GM12878 (cell line): ENCODE data around the gene TMPRSS3. TPM values are rescaled to one million over a fixed set of nuclear protein-coding genes. Genes with fewer than 3 reads are reported as not detected.

Experiments used
- ATAC-seq: fragments of 200-7000 bp; cut with Tn5 transposase; 3 replicates; pipeline ENCODE4 v1.9.1; 2020; ENCODE audit warnings: mild to moderate bottlenecking, moderate library complexity
- BruUV-seq: library from RNA; stranded (reverse); fragments of 400-500 nt; replicated peaks from 2 replicates; lab custom pipeline; 2021; lab: Mats Ljungman, UMichigan
- CTCF ChIA-PET: fragments of 300-600 bp; sonication (Branson Sonifier 250); formaldehyde crosslinking; extraction: SDS; loops from one replicate; lab custom pipeline; 2021; ENCODE audit warnings: inconsistent platforms; lab: Yijun Ruan, JAX
- POLR2A ChIA-PET: fragments of 350-600 bp; formaldehyde crosslinking; extraction: SDS; loops from one replicate; lab custom pipeline; 2021; ENCODE audit warnings: inconsistent platforms; lab: Charles Lee
- RAD21 ChIA-PET: fragments of 300-600 bp; sonication (Branson Sonifier 250); formaldehyde crosslinking; loops from one replicate; lab custom pipeline; 2023; ENCODE audit warnings: antibody characterized with exemption; ENCODE audit not compliant: unreplicated experiment; lab: Charles Lee
- SMC1A ChIA-PET: fragments of 300-600 bp; sonication (Branson Sonifier 250); formaldehyde crosslinking; loops from one replicate; lab custom pipeline; 2023; ENCODE audit not compliant: unreplicated experiment, uncharacterized antibody; lab: Charles Lee
- DNase-seq: peaks from one replicate; pipeline ENCODE4 v3.0.0-alpha.2; 2011; ENCODE audit warnings: low read depth, low spot score
- FAIRE-seq: peaks from 3 replicates; lab custom pipeline; 2011; peaks lifted over from hg19 to GRCh38; lab: Jason Lieb, UNC
- H2AFZ ChIP-seq: 2 replicates; pipeline ENCODE4 v1.6.0; 2011; ENCODE audit warnings: low read depth, low read length, control low read depth; ENCODE audit not compliant: control insufficient read depth
- H3K27ac ChIP-seq: 2 replicates; pipeline ENCODE4 v1.5.1; 2011; ENCODE audit warnings: control low read depth; ENCODE audit not compliant: control insufficient read depth, insufficient read depth
- H3K27me3 ChIP-seq, 2 experiments: replicated peaks in 1 of 2; 2 replicates each; pipeline versions ENCODE4 v1.6.0 to v1.6.1; 2011; ENCODE audit warnings: low read length in 1 of 2; ENCODE audit not compliant: control insufficient read depth in 2 of 2, insufficient read depth in 2 of 2
- H3K36me3 ChIP-seq, 2 experiments: 2 replicates each; pipeline ENCODE4 v1.5.1; 2011; ENCODE audit warnings: low read length in 1 of 2; ENCODE audit not compliant: control insufficient read depth in 2 of 2, insufficient read depth in 2 of 2
- H3K4me1 ChIP-seq: 2 replicates; pipeline ENCODE4 v1.6.1; 2011; ENCODE audit warnings: mild to moderate bottlenecking, low read length, moderate library complexity, mixed read lengths; ENCODE audit not compliant: control insufficient read depth, insufficient read depth
- H3K4me2 ChIP-seq: 2 replicates; pipeline ENCODE4 v1.6.0; 2011; ENCODE audit warnings: control low read depth; ENCODE audit not compliant: control insufficient read depth, insufficient read depth
- H3K4me3 ChIP-seq: fragments of 200-600 bp; sonication (generic); 2 replicates; pipeline ENCODE4 v1.5.1; 2016
- H3K79me2 ChIP-seq: 2 replicates; pipeline ENCODE4 v1.6.0; 2011; ENCODE audit warnings: low read length; ENCODE audit not compliant: control insufficient read depth, insufficient read depth
- H3K9ac ChIP-seq: 2 replicates; pipeline ENCODE4 v1.8.0; 2011; ENCODE audit warnings: low read length, control low read depth, mixed read lengths; ENCODE audit not compliant: control insufficient read depth, insufficient read depth
- H3K9me3 ChIP-seq: replicated peaks from 3 replicates; pipeline ENCODE4 v1.5.1; 2011; ENCODE audit warnings: mild to moderate bottlenecking, low read length; ENCODE audit not compliant: control insufficient read depth, insufficient read depth
- H4K20me1 ChIP-seq: 2 replicates; pipeline ENCODE4 v1.6.0; 2011; ENCODE audit not compliant: control insufficient read depth, insufficient read depth
- ETV6 ChIP-seq, 2 experiments: fragments of 450-650 bp in 1 of 2; IDR thresholded peaks in 1 of 2; conservative IDR thresholded peaks in 1 of 2; 2 replicates each; pipeline ENCODE4 v1.6.1; 2014; ENCODE audit warnings: antibody characterized with exemption in 1 of 2, borderline replicate concordance in 1 of 2, low read depth in 1 of 2, mild to moderate bottlenecking in 1 of 2, moderate library complexity in 1 of 2
- MEF2B ChIP-seq: fragments of 450-650 bp; IDR thresholded peaks from 2 replicates; pipeline ENCODE4 v1.6.1; 2018; ENCODE audit warnings: mild to moderate bottlenecking, moderate library complexity; ENCODE audit not compliant: partially characterized antibody, poor library complexity, severe bottlenecking
- MYB ChIP-seq: fragments of 150-350 bp; IDR thresholded peaks from 2 replicates; pipeline ENCODE4 v1.6.1; 2014; ENCODE audit warnings: mild to moderate bottlenecking, low read depth, low read length, borderline replicate concordance
- POLR2AphosphoS2 ChIP-seq: IDR thresholded peaks from 2 replicates; pipeline ENCODE4 v1.6.1; 2011; ENCODE audit warnings: low read depth, mild to moderate bottlenecking, low read length, improper control_type of control experiment, moderate library complexity
- WGBS: methylation state at CpG from one replicate; pipeline ENCODE4 v1.1.6; 2016; ENCODE audit warnings: low lambda C conversion rate; ENCODE audit not compliant: insufficient replicate concordance, insufficient coverage; ENCODE audit errors: missing lambda C conversion rate; 5-methylcytosine and 5-hydroxymethylcytosine counted together
- in situ Hi-C: fragments of 300-500 bp; cut with MboI; formaldehyde crosslinking; loops from 9 replicates; pipeline ENCODE4 v1.14.3; 2018; ENCODE audit warnings: mixed read lengths
- intact Hi-C: fragments of 100-400 bp; cut with micrococcal nuclease; formaldehyde crosslinking; loops from one replicate; pipeline ENCODE4 v1.14.2; 2022; ENCODE audit not compliant: unreplicated experiment
- polyA plus RNA-seq, 11 experiments: library from polyadenylated mRNA; depleted of rRNA in 4 of 11; unstranded in 6 of 11; stranded (reverse) in 5 of 11; fragments of >200 nt; fragmentation: Nextera tagmentation in 4 of 11; fragmentation: Illumina TruSeq in 1 of 11; extraction: Ambion mirVana in 4 of 11; extraction: Trizol in 1 of 11; gene quantifications; 1 replicate in 1 of 11; 2 replicates in 10 of 11; pipeline versions ENCODE4 v1.2.1 to v1.2.3, GENCODE V29; 2011 to 2016; ENCODE audit warnings: inconsistent platforms in 2 of 11, missing spikeins in 2 of 11, low read depth in 1 of 11
- total RNA-seq, 4 experiments: library from RNA; depleted of rRNA in 3 of 4; stranded (reverse); fragments of >200 nt in 3 of 4; fragmentation: Illumina TruSeq in 1 of 4; extraction: Trizol in 1 of 4; gene quantifications; 2 replicates each; pipeline versions ENCODE4 v1.2.1 to v1.2.3, GENCODE V29; 2013 to 2021
- TF ChIP-seq, protein P1 (sequence below): fragments of 450-650 bp; IDR thresholded peaks from 2 replicates; pipeline ENCODE4 v1.6.1; 2018; ENCODE audit warnings: borderline replicate concordance, mild to moderate bottlenecking; ENCODE audit not compliant: partially characterized antibody

TMPRSS3 gene
- total and polyA plus RNA-seq, 10 of the 15 experiments (the other 5 are each of a cell fraction or from before 2014, with no cell fraction given), result 0.51 to 1.5 (median 0.82) TPM; not detected in 1

DNA sequence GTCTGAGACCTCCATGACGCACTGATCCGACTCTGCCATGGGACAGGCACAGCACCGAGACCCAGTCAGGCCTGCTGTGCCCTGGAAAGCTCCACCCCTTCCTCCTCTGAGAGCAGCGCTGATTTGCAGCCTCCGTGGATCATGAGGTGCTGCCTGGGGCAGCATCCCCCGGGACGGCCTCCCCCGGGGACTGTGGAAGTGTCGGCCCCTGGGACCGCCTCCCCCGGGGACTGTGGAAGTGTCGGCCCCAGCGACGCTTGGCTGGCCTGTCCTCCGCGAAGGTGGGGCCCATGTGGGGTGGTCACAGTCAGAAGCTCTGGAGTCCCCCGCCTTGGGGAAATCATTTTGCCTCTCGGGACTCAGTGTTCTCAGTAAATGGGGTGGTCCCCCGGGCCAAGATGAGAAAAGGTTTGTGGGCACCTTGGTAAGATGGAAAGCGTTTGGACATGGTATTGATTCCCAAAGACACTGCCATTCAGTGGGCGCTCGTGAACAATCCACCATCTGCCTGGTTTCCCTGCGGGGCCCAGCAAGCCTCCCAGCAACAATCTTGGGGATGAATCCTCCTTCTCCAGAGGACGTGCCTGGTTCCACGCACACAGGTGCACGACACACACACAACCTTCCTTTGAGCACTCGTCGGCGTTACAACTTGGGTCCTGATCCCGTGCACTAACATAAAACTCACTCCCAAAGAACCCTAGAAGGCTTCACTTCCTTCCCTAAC is 48.1 kb downstream of the TMPRSS3 start:
- H3K27ac ChIP-seq, result no peak overlapping the region
- no peak for DNase-seq
- ChIA-PET RAD21 (no interaction called here), CTCF (no interaction called here), POLR2A (no interaction called here), SMC1A (interaction anchor here (0.7 kb wide), 1 partner anchor 102 kb away, joined by 3 read pairs; no protein-coding TSS in a partner anchor)
- no peaks in the 10 kb centered on the region for H3K79me2 ChIP-seq
- no peaks in the 10 kb centered on the region for H4K20me1 ChIP-seq
- no peak overlapping the region for H2AFZ ChIP-seq
- ATAC-seq, result no peak
- TF ChIP-seq POLR2AphosphoS2 (no peak), MYB (no peak), MEF2B (peak; percentile 25), ETV6 (conservative IDR thresholded peaks at IDR 0.05 in 1 of 2, IDR thresholded peaks at IDR 0.05 in 1 of 2; ENCODE audit: borderline replicate concordance in 1 of 2, low read depth in 1 of 2) (no peak)
- TF ChIP-seq, protein P1, sequence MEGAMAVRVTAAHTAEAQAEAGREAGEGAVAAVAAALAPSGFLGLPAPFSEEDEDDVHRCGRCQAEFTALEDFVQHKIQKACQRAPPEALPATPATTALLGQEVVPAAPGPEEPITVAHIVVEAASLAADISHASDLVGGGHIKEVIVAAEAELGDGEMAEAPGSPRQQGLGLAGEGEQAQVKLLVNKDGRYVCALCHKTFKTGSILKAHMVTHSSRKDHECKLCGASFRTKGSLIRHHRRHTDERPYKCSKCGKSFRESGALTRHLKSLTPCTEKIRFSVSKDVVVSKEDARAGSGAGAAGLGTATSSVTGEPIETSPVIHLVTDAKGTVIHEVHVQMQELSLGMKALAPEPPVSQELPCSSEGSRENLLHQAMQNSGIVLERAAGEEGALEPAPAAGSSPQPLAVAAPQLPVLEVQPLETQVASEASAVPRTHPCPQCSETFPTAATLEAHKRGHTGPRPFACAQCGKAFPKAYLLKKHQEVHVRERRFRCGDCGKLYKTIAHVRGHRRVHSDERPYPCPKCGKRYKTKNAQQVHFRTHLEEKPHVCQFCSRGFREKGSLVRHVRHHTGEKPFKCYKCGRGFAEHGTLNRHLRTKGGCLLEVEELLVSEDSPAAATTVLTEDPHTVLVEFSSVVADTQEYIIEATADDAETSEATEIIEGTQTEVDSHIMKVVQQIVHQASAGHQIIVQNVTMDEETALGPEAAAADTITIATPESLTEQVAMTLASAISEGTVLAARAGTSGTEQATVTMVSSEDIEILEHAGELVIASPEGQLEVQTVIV, result no peak
- H3K4me3 ChIP-seq, result no peak overlapping the region
- 22% methylated on average over 30 of the region's 30 CpGs for WGBS
- FAIRE-seq, result no peak
- no peaks in the 10 kb centered on the region for H3K4me1 ChIP-seq
- intact Hi-C loops (no loop called here), in situ Hi-C loops (no loop called here)
- H3K27me3 ChIP-seq, result no peaks in the 10 kb centered on the region
- no TSS peak for BruUV-seq
- H3K36me3 ChIP-seq, result no peaks in the 10 kb centered on the region
- H3K9me3 ChIP-seq, result no peaks in the 10 kb centered on the region; the same call in 2 of the 3 replicates
- H3K4me2 ChIP-seq, result no peak overlapping the region
- H3K9ac ChIP-seq, result no peak overlapping the region
